Central memory CD8-positive, alpha-beta T cell (primary cell): ENCODE data around the gene SNAP29.
"Not testable (repeated sequence)": the region's sequence is repeated elsewhere in the genome, so short reads cannot be mapped to it uniquely, and the experiment has no call there.

Source experiments
- ATAC-seq: fragments of 150-1000 bp; cut with Tn5 transposase; replicated peaks from 2 replicates; pipeline ENCODE4 v1.10.0; 2022; ENCODE audit warnings: mild to moderate bottlenecking, moderate FRiP score, moderate number of reproducible peaks; ENCODE audit not compliant: poor library complexity, severe bottlenecking; ENCODE audit errors: extremely low read depth
- DNase-seq, 2 donors: peaks; one replicate each; pipeline ENCODE4 v3.0.0; 2021; ENCODE audit warnings: low spot score in 2 of 2
- H3K27ac Mint-ChIP-seq: one replicate; pipeline ENCODE4 v1.8.0; 2022; ENCODE audit warnings: low read depth, mild to moderate bottlenecking, moderate library complexity, mixed read lengths
- H3K27me3 Mint-ChIP-seq: one replicate; pipeline ENCODE4 v1.8.0; 2022; ENCODE audit warnings: mixed read lengths
- H3K36me3 Mint-ChIP-seq: one replicate; pipeline ENCODE4 v1.8.0; 2022; ENCODE audit warnings: mild to moderate bottlenecking, moderate library complexity, mixed read lengths; ENCODE audit not compliant: insufficient read depth
- H3K4me1 Mint-ChIP-seq: one replicate; pipeline ENCODE4 v1.8.0; 2022; ENCODE audit warnings: mixed read lengths
- H3K4me3 Mint-ChIP-seq: one replicate; pipeline ENCODE4 v1.8.0; 2022; ENCODE audit warnings: mild to moderate bottlenecking, moderate library complexity, mixed read lengths
- H3K9me3 Mint-ChIP-seq: one replicate; pipeline ENCODE4 v1.8.0; 2022; ENCODE audit warnings: mixed read lengths

SNAP29 gene

DNA sequence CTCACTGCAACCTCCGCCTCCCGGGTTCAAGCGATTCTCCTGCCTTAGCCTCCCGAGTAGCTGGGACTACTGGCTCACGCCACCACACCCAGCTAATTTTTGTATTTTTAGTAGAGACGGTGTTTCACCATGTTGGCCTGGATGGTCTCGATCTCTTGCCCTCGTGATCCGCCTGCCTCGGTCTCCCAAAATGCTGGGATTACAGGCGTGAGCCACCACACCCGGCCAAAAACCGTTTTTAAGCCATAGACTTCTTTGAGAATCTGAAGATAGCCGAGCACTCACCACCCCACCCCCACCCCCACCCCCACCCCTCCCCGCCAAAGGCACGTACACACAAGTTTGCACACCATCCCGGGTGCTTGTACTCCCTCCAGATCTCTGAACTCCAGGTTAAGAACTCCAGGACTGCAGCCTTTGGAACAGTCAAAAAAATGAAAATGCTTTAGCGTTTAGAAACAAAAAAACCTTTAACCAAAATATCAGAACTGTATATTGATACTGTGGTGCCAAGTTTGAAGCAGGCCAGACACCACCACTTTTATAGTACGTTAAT, 59.9 kb downstream of the SNAP29 start:
- no peak for ATAC-seq
- Mint-ChIP-seq H3K4me1 (peaks cover 56% of the 10 kb centered on the region), H3K27me3 (no peaks in the 10 kb centered on the region)

DNA sequence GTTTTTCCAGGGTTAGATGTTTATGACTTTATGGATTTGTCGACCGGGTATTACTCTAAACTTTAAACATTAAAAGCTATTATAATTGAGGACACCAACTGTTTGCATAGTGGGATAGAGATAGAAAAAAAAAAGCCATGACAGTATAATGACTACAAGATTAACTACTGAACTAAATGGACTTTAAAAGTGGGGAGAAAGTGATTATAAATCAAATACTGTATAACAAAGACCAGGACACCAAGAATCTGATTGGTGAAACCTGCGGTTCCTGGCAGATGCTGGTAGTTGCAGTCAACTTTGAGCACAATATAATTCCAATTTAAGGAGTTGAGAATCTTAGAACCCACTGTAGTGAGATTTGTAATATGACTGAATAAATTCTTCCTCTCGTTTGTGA, 60.9 kb downstream of the SNAP29 start:
- DNase-seq: no peak
- Mint-ChIP-seq H3K27ac (peak overlapping the region; percentile 85), H3K27me3 (no peaks in the 10 kb centered on the region), H3K9me3 (no peaks in the 10 kb centered on the region), H3K4me1 (peaks cover 61% of the 10 kb centered on the region), H3K36me3 (peaks cover 23% of the 10 kb centered on the region), H3K4me3 (peak overlapping the region; percentile 75)
- no peak for ATAC-seq

More for the DNA sequence above, 59.9 kb downstream of the SNAP29 start:
- DNase-seq: no peak
- H3K36me3 Mint-ChIP-seq: peaks cover 20% of the 10 kb centered on the region
- peak overlapping the region; percentile 75 for H3K4me3 Mint-ChIP-seq
- H3K27ac Mint-ChIP-seq: peak overlapping the region; percentile 85
- H3K9me3 Mint-ChIP-seq: no peaks in the 10 kb centered on the region

DNA sequence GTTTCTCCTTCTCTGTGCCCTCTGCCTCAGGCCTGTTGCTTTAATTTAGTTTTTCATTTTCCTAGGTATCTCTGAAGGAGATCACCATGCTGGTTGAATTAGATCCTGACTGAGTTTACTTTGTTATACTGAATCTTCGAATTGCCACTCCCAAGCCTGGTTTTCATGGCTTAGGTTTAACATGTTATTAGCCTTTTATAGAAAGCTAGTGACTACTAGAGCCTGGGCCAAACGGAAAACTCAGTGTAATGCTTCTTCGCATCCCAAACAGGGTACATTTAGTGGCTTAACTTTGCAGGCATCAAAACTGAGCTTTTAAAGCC, 62.0 kb downstream of the SNAP29 start:
- DNase-seq (no peak), ATAC-seq (no peak)
- Mint-ChIP-seq H3K27me3 (no peaks in the 10 kb centered on the region), H3K4me1 (peaks cover 64% of the 10 kb centered on the region), H3K4me3 (peak overlapping the region; percentile 75), H3K27ac (peak overlapping the region; percentile 85), H3K36me3 (peaks cover 28% of the 10 kb centered on the region), H3K9me3 (no peaks in the 10 kb centered on the region)

DNA sequence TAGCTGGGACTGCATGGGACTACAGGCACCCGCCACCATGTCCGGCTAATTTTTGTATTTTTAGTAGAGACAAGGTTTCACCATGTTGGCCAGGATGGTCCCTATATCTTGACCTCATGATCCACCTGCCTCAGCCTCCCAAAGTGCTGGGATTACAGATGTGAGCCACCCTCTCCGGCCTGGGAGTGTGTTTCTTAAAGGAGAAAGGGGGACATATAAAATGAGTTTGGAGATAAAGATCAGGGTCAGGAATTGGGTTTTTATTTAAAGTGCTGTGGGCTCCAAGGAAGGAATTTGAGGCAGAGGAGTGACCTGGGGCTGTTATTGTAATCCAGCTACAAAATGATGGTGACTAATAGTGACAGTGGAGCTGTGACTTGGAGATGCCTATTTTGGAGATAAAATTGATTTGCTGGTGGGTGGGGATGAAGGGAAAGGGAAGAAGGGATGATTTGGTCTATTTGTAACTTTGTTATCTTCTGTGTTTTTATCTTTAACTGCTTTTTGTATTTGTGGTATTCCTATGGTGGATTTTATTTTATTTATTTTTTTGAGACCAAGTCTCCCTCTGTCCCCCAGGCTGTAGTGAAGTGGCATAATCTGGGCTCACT, 63.4 kb downstream of the SNAP29 start:
- no peak for ATAC-seq
- Mint-ChIP-seq H3K9me3 (no peaks in the 10 kb centered on the region), H3K36me3 (peaks cover 28% of the 10 kb centered on the region), H3K27me3 (no peaks in the 10 kb centered on the region), H3K27ac (peak overlapping the region; percentile 85), H3K4me3 (peak overlapping the region; percentile 75), H3K4me1 (peaks cover 62% of the 10 kb centered on the region)
- DNase-seq: no peak

DNA sequence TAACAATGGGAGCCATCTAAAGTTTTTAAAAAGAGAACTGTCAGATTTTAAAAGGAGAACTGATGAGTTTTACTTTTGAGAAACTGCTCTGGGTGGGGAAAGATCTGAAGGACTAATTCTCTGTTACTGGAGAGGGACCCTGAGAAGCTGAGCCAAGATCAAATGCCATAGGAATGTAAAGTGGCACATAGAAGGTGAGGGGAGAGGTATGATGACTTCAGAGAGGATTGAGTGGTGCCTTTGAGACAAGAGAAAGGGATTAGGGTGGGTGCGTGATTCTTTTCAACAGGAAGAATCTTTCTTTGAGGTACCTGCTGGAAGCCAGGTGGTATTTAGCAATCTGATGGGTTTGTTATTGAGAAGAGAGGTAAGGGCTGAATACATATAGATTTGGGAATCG, 67.4 kb downstream of the SNAP29 start:
- no peaks in the 10 kb centered on the region for H3K9me3 Mint-ChIP-seq
- H3K27ac Mint-ChIP-seq: peak overlapping the region; percentile 62
- peak overlapping the region; percentile 33 for H3K4me3 Mint-ChIP-seq
- no peak for DNase-seq
- H3K36me3 Mint-ChIP-seq: peaks cover 26% of the 10 kb centered on the region
- no peaks in the 10 kb centered on the region for H3K27me3 Mint-ChIP-seq
- peaks cover 53% of the 10 kb centered on the region for H3K4me1 Mint-ChIP-seq
- no peak for ATAC-seq

DNA sequence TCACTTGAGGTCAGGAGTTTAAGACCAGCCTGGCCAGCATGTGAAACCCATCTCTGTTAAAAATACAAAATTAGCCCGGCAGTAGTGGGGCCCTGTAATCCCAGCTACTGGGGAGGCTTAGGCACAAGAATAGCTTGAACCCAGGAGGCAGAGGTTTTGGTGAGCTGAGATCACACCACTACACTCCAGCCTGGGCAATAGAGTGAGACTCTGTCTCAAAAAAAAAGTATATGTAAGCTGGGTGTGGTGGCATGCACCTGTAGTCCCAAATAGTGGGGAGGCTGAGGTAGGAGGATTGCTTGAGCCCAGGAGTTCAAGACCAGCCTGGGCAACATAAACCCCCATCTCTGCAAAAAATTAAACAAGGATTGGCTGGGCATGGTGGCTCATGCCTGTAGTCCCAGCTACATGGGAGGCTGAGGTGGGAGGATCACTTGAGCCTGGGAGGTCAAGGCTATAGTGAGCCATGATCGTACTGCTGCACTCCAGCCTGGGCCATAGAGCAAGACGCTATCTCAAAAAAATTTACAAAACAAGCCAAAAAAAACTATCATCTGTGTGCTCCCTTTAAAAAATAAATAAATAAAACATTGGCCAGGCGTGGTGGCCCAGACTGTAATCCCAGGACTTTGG, 69.2 kb downstream of the SNAP29 start:
- no peak overlapping the region for H3K4me3 Mint-ChIP-seq
- H3K27ac Mint-ChIP-seq: no peak overlapping the region
- H3K9me3 Mint-ChIP-seq: no peaks in the 10 kb centered on the region
- DNase-seq (no peak), ATAC-seq (no peak)
- H3K27me3 Mint-ChIP-seq: no peaks in the 10 kb centered on the region
- H3K36me3 Mint-ChIP-seq: peaks cover 22% of the 10 kb centered on the region
- H3K4me1 Mint-ChIP-seq: peaks cover 52% of the 10 kb centered on the region

DNA sequence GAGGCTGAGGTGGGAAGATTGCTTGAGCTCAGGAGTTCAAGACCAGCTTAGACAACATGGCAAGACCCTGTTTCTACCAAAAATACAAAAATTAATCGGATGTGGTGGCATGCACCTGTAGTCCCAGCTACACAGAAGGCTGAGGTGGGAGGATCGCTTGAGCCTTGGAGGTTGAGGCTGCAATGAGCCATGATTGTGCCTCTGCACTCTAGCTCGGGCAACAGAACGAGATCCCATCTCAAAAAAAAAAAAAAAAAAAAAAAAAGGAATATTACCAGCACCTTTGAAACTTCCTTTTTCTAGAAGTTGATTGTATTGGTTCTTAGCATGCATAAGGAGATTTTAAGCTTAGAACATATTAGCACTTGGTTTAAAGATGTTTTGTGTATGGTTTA, 69.8 kb downstream of the SNAP29 start:
- no peak overlapping the region for H3K4me3 Mint-ChIP-seq
- H3K36me3 Mint-ChIP-seq: peaks cover 24% of the 10 kb centered on the region
- ATAC-seq: no peak
- no peaks in the 10 kb centered on the region for H3K27me3 Mint-ChIP-seq
- H3K9me3 Mint-ChIP-seq: no peaks in the 10 kb centered on the region
- H3K4me1 Mint-ChIP-seq: peaks cover 52% of the 10 kb centered on the region
- DNase-seq: no peak
- no peak overlapping the region for H3K27ac Mint-ChIP-seq

DNA sequence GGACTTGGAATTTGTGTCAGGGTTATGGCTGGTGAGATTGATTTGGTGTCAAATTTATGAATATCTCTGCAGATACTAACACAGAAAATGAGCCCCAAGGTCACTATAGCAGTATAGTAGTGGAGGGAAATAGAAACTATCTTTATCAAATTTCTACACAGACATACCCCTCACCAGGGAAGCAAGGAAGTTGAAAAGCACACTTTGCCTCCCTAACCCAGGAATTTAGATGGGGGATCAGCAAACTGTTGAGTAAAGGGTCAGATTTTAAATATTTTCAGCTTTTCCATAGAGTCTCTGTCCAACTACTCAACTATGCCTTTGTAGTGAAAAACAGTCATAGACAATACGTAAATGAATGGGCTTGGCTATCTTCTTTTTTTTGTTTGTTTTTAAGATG, 71.2 kb downstream of the SNAP29 start:
- H3K27ac Mint-ChIP-seq: no peak overlapping the region
- ATAC-seq (no peak), DNase-seq (no peak)
- peaks cover 31% of the 10 kb centered on the region for H3K36me3 Mint-ChIP-seq
- peak overlapping the region; percentile 29 for H3K4me3 Mint-ChIP-seq
- H3K27me3 Mint-ChIP-seq: no peaks in the 10 kb centered on the region
- H3K9me3 Mint-ChIP-seq: no peaks in the 10 kb centered on the region
- peaks cover 51% of the 10 kb centered on the region for H3K4me1 Mint-ChIP-seq

DNA sequence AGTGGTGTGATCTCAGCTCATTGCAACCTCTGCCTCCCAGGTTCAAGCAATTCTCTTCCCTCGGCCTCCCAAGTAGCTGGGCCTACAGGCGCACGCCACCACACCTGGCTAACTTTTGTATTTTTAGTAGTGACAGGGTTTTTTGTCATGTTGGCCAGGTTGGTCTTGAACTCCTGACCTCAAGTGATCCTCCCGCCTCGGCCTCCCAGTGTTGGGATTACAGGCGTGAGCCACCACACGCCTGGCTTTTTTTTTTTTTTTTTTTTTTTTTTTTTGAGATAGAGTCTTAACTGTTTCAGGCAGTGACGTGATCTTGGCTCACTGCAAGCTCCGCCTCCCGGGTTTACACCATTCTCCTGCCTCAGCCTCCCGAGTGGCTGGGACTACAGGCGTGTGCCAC, 71.6 kb downstream of the SNAP29 start:
- not testable (repeated sequence) for H3K4me3 Mint-ChIP-seq, H3K27ac Mint-ChIP-seq, H3K27me3 Mint-ChIP-seq, ATAC-seq, H3K9me3 Mint-ChIP-seq, DNase-seq
- Mint-ChIP-seq H3K4me1 (peaks cover 49% of the 10 kb centered on the region), H3K36me3 (peaks cover 33% of the 10 kb centered on the region)

DNA sequence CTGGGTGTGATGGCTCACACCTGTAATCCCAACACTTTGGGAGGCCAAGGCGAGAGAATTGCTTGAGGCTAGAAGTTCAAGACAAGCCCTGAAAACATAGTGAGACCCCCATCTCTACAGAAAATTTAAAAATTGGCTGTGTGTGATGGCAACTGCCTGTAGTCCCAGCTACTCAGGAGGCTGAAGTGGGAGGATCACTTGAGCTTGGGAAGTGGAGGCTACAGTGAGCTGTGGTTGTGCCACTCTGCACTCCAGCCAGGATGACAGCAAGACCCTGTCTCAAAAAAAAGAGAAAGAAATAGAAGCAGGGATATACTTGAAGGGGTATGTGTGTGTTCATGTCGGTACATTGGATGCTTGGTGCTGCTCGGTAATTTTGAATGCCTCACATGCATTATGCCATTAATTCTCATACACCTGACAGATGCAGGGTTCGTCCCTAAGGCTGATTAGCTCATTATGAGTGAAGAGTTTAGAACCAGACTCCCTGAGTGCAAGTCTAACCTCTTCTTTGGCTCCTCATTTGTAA, 72.4 kb downstream of the SNAP29 start:
- H3K9me3 Mint-ChIP-seq: no peaks in the 10 kb centered on the region
- peaks cover 47% of the 10 kb centered on the region for H3K4me1 Mint-ChIP-seq
- no peak overlapping the region for H3K4me3 Mint-ChIP-seq
- peak overlapping the region; percentile 27 for H3K27ac Mint-ChIP-seq
- peaks cover 38% of the 10 kb centered on the region for H3K36me3 Mint-ChIP-seq
- DNase-seq: no peak
- ATAC-seq: no peak
- H3K27me3 Mint-ChIP-seq: no peaks in the 10 kb centered on the region

DNA sequence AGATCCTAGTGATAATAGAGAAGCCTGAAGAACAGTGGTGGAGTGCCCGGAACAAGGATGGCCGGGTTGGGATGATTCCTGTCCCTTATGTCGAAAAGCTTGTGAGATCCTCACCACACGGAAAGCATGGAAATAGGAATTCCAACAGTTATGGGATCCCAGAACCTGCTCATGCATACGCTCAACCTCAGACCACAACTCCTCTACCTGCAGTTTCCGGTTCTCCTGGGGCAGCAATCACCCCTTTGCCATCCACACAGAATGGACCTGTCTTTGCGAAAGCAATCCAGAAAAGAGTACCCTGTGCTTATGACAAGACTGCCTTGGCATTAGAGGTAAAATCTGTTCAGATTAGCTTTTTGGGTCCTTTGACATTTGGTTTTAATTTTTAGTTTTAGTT, 75.1 kb downstream of the SNAP29 start:
- ATAC-seq: no peak
- Mint-ChIP-seq H3K4me3 (no peak overlapping the region), H3K9me3 (no peaks in the 10 kb centered on the region), H3K27ac (peak overlapping the region; percentile 62), H3K27me3 (no peaks in the 10 kb centered on the region), H3K4me1 (peaks cover 60% of the 10 kb centered on the region), H3K36me3 (peaks cover 41% of the 10 kb centered on the region)
- no peak for DNase-seq

DNA sequence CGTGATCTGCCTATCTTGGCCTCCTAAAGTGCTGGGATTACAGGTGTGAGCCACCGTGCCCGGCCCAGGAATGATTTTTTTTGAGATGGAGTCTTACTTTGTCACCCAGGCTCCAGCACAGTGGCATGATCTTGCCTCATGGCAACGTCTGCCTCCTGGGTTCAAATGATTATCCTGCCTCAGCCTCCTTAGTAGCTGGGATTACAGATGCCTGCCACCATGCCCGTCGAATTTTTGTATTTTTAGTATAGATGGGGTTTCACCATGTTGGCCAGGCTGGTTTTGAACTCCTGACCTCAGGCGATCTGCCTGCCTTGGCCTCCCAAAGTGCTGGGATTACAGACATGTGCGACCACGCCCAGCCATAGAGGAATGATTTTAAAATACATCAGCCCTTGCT, 76.2 kb downstream of the SNAP29 start:
- not testable (repeated sequence) for H3K9me3 Mint-ChIP-seq, H3K27ac Mint-ChIP-seq, DNase-seq, H3K27me3 Mint-ChIP-seq, ATAC-seq
- H3K4me1 Mint-ChIP-seq: peaks cover 62% of the 10 kb centered on the region
- peak overlapping the region; percentile 9 for H3K4me3 Mint-ChIP-seq
- peaks cover 43% of the 10 kb centered on the region for H3K36me3 Mint-ChIP-seq
